Measurements from ENCODE around the gene DPP7.
"Not testable (repeated sequence)": the region's sequence is repeated elsewhere in the genome, so short reads cannot be mapped to it uniquely, and the experiment has no call there.

The DPP7 gene

GRCh38 chr9:137128158-137128861, 13.8 kb upstream of the DPP7 start:
- DNase-seq, result no peak

- DNase-seq, result no peak
Observed at GRCh38 chr9:137127301-137128157, 13.0 kb upstream of the DPP7 start.

- no peak for DNase-seq
Observed at GRCh38 chr9:137126786-137127185, 12.3 kb upstream of the DPP7 start.

- not testable (repeated sequence) for DNase-seq
Observed at GRCh38 chr9:137123952-137124462, 9.5 kb upstream of the DPP7 start.

- no peak for DNase-seq
Observed at GRCh38 chr9:137123468-137123837, 8.9 kb upstream of the DPP7 start.

- not testable (repeated sequence) for DNase-seq
Observed at GRCh38 chr9:137122796-137123467, 8.4 kb upstream of the DPP7 start.

GRCh38 chr9:137121927-137122795, 7.6 kb upstream of the DPP7 start:
- DNase-seq, result not testable (repeated sequence)

- not testable (repeated sequence) for DNase-seq
Observed at GRCh38 chr9:137118092-137118603, 3.6 kb upstream of the DPP7 start.

- no peak for DNase-seq
Observed at GRCh38 chr9:137117269-137117731, 2.8 kb upstream of the DPP7 start.

GRCh38 chr9:137116728-137117127, 2.2 kb upstream of the DPP7 start:
- DNase-seq, result no peak

- no peak for DNase-seq
Observed at GRCh38 chr9:137116027-137116507, 1.5 kb upstream of the DPP7 start.

GRCh38 chr9:137115394-137116026, 977 bp upstream of the DPP7 start:
- no peak for DNase-seq

- DNase-seq, result no peak
Observed at GRCh38 chr9:137114220-137114612, 317 bp downstream of the DPP7 start.

GRCh38 chr9:137113385-137114159, 961 bp downstream of the DPP7 start:
- no peak for DNase-seq

GRCh38 chr9:137112564-137113384, 1.8 kb downstream of the DPP7 start:
- no peak for DNase-seq

GRCh38 chr9:137111788-137112563, 2.6 kb downstream of the DPP7 start:
- no peak for DNase-seq

- DNase-seq, result no peak
Observed at GRCh38 chr9:137110911-137111787, 3.4 kb downstream of the DPP7 start.
